A673 (cell line): ENCODE measurements around the gene AGO3. TPM values are rescaled to one million over a fixed set of nuclear protein-coding genes. Genes with fewer than 3 reads are reported as not detected.

Experiments used
- BruUV-seq: library from RNA; stranded (reverse); fragments of 400-500 nt; replicated peaks from 2 replicates; lab custom pipeline; 2021; lab: Mats Ljungman, UMichigan
- CTCF ChIA-PET: fragments of 300-600 bp; sonication (Branson Sonifier 250); formaldehyde crosslinking; loops from one replicate; lab custom pipeline; 2022; ENCODE audit warnings: antibody characterized with exemption; lab: Charles Lee
- POLR2A ChIA-PET: fragments of 300-600 bp; sonication (Branson Sonifier 250); formaldehyde crosslinking; loops from one replicate; lab custom pipeline; 2022; ENCODE audit warnings: antibody characterized with exemption; ENCODE audit not compliant: low non-redundant PET; lab: Charles Lee
- DNase-seq: peaks from one replicate; pipeline ENCODE4 v3.0.0-alpha.2; 2015; ENCODE audit warnings: low spot score
- H3K27ac ChIP-seq: fragments of 200-600 bp; sonication (generic); 2 replicates; pipeline ENCODE4 v1.5.1; 2016; ENCODE audit warnings: mixed run types, low read depth, mild to moderate bottlenecking, mixed read lengths, antibody characterized with exemption, low read length; ENCODE audit not compliant: poor library complexity, severe bottlenecking
- H3K27me3 ChIP-seq: fragments of 200-600 bp; sonication (generic); replicated peaks from 2 replicates; pipeline ENCODE4 v1.6.1; 2017; ENCODE audit warnings: mixed run types, low read depth, mild to moderate bottlenecking, mixed read lengths, antibody characterized with exemption, low read length; ENCODE audit not compliant: insufficient read depth, poor library complexity
- H3K36me3 ChIP-seq: fragments of 200-600 bp; sonication (generic); 2 replicates; pipeline ENCODE4 v1.6.1; 2016; ENCODE audit warnings: mixed run types, mild to moderate bottlenecking, mixed read lengths, antibody characterized with exemption, low read length; ENCODE audit not compliant: insufficient read depth, poor library complexity, severe bottlenecking
- H3K4me1 ChIP-seq: fragments of 200-600 bp; sonication (generic); 2 replicates; pipeline ENCODE4 v1.6.1; 2017; ENCODE audit warnings: mixed run types, mild to moderate bottlenecking, mixed read lengths, antibody characterized with exemption, low read length; ENCODE audit not compliant: insufficient read depth, poor library complexity, severe bottlenecking
- H3K4me3 ChIP-seq: fragments of 200-600 bp; sonication (generic); 2 replicates; pipeline ENCODE4 v1.5.1; 2016; ENCODE audit warnings: low read depth, mixed run types, mild to moderate bottlenecking, mixed read lengths, low read length; ENCODE audit not compliant: poor library complexity, severe bottlenecking
- H3K9me3 ChIP-seq: fragments of 200-600 bp; sonication (generic); 2 replicates; pipeline ENCODE4 v1.6.1; 2016; ENCODE audit warnings: mixed run types, low read depth, mild to moderate bottlenecking, mixed read lengths, antibody characterized with exemption, low read length; ENCODE audit not compliant: poor library complexity, severe bottlenecking
- CTCF ChIP-seq: fragments of 300-800, 200-600 bp; sonication (generic); conservative IDR thresholded peaks from 2 replicates; pipeline ENCODE4 v1.5.1; 2017; ENCODE audit warnings: low read depth, mild to moderate bottlenecking, antibody characterized with exemption, low read length, moderate library complexity, mixed read lengths
- EZH2 ChIP-seq: fragments of 200-600 bp; sonication (generic); IDR thresholded peaks from 2 replicates; pipeline ENCODE4 v1.6.1; 2017; ENCODE audit warnings: borderline replicate concordance, low read depth, mild to moderate bottlenecking, mixed read lengths, antibody characterized with exemption, low read length; ENCODE audit not compliant: poor library complexity, severe bottlenecking
- intact Hi-C: fragments of 100-400 bp; cut with micrococcal nuclease; formaldehyde crosslinking; loops from one replicate; pipeline ENCODE4 v1.10.0; 2022; ENCODE audit not compliant: unreplicated experiment
- total RNA-seq: library from RNA; stranded (reverse); gene quantifications from 2 replicates; pipeline ENCODE4 v1.2.3, GENCODE V29; 2021

The AGO3 gene
- total RNA-seq, 1 experiment from 2014 or later, result 44.2 TPM

GRCh38 chr1:36068866-36069265 lies 138.0 kb downstream of the AGO3 start:
- DNase-seq, result no peak
- ChIA-PET POLR2A (no interaction called here), CTCF (no interaction called here)
- no TSS peak for BruUV-seq
- intact Hi-C loops, result no loop called here
- H3K27ac ChIP-seq, result no peak overlapping the region
- H3K4me3 ChIP-seq, result no peak overlapping the region
- no peaks in the 10 kb centered on the region for H3K4me1 ChIP-seq
- no peaks in the 10 kb centered on the region for H3K9me3 ChIP-seq
- no peaks in the 10 kb centered on the region for H3K27me3 ChIP-seq
- H3K36me3 ChIP-seq, result no peaks in the 10 kb centered on the region
- no peak for TF ChIP-seq CTCF
- TF ChIP-seq EZH2, result no peak

GRCh38 chr1:36070349-36070748 lies 139.4 kb downstream of the AGO3 start:
- Histone ChIP-seq H3K27ac (no peak overlapping the region), H3K36me3 (no peaks in the 10 kb centered on the region), H3K27me3 (no peaks in the 10 kb centered on the region), H3K4me3 (no peak overlapping the region), H3K9me3 (no peaks in the 10 kb centered on the region), H3K4me1 (no peaks in the 10 kb centered on the region)
- no TSS peak for BruUV-seq
- no peak for TF ChIP-seq EZH2
- TF ChIP-seq CTCF, result no peak
- intact Hi-C loops, result no loop called here
- DNase-seq, result no peak
- ChIA-PET CTCF (no interaction called here), POLR2A (no interaction called here)

- H3K4me1 ChIP-seq, result no peaks in the 10 kb centered on the region
- H3K4me3 ChIP-seq, result no peak overlapping the region
- TF ChIP-seq CTCF (no peak), EZH2 (no peak)
- CTCF ChIA-PET, result no interaction called here
- intact Hi-C loops, result no loop called here
- no peaks in the 10 kb centered on the region for H3K36me3 ChIP-seq
- no TSS peak for BruUV-seq
- no peak overlapping the region for H3K27ac ChIP-seq
- no peaks in the 10 kb centered on the region for H3K9me3 ChIP-seq
- no peak for DNase-seq
- H3K27me3 ChIP-seq, result no peaks in the 10 kb centered on the region
- POLR2A ChIA-PET, result interaction anchor here (0.7 kb wide), 1 partner anchor 83 kb away, joined by 4 read pairs; no protein-coding TSS in a partner anchor
Observed at GRCh38 chr1:36076979-36077573, 146.2 kb downstream of the AGO3 start.
